NCI-H2196 treated with DMSO at 0.1 percent for 48 hours (cell line): Measurements from ENCODE around the gene NOP53.
"Not testable (repeated sequence)": the region's sequence is repeated elsewhere in the genome, so short reads cannot be mapped to it uniquely, and the experiment has no call there.

ENCODE experiments used
- DNase-seq: peaks from one replicate; lab custom pipeline; 2025; ENCODE audit not compliant: unreplicated experiment; lab: John Stamatoyannopoulos, UW

Gene NOP53

GRCh38 chr19:47776568-47776967, 31.2 kb downstream of the NOP53 start:
- peak; percentile 92 for DNase-seq

- DNase-seq: not testable (repeated sequence)
These were observed 32.1 kb downstream of the NOP53 start for GRCh38 chr19:47777245-47778048.

GRCh38 chr19:47778049-47778953, 33.0 kb downstream of the NOP53 start, which contains the start of gene SELENOW:
SELENOW (plus strand) TSS chr19:47778703; CDS start chr19:47778786, 83 bp downstream.
- peak; percentile 57 for DNase-seq

- DNase-seq: no peak
These were observed 33.6 kb downstream of the NOP53 start for GRCh38 chr19:47778954-47779351.

DNA sequence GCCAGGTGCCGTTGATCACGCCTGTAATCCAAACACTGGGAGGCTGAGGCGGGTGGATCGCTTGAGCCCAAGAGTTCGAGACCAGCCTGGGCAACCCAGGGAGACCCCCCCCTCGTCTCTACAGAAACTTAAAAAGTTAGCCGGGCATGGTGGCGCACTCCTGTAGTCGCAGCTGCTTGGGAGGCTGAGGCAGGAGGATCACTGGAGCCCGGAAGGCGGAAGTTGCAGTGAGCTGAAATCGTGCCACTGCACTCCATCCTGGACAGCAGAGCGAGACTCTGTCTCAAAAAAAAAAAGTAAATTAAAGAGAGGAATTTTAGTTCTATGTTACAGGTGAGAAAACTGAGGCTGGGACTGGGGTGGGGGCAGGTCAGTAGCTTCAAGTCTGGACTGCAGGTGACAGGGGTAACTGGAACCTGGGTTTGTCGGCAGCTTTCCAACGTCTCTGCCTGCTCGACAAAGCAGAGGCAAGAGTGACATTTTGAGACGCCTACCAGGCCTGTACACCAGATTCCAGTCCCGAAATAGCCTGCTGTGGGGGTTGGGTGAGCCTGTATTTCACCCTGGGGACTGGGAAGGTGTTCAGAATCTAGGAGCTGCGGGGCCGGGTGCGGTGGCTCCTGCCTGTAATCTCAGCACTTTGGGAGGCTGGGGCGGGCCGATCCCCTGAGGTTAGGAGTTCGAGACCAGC, 34.3 kb downstream of the NOP53 start:
- DNase-seq: no peak

DNA sequence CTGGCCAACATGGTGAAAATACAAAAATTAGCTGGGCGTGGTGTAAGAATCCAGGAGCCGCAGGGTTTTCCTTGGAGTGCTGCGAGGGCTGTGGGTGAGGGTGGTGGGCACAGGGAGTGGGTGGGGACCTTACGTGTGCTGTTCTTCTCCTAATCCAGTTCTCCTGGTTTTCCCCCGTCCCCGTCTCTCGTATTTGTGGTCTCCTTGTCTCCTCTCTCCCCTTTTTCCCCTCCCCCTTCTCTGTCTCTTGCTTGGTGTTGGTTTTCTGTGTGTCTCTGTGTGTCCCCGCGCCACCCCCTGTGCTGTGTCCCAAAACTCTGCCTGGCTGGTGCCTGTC, 34.8 kb downstream of the NOP53 start:
- no peak for DNase-seq

DNA sequence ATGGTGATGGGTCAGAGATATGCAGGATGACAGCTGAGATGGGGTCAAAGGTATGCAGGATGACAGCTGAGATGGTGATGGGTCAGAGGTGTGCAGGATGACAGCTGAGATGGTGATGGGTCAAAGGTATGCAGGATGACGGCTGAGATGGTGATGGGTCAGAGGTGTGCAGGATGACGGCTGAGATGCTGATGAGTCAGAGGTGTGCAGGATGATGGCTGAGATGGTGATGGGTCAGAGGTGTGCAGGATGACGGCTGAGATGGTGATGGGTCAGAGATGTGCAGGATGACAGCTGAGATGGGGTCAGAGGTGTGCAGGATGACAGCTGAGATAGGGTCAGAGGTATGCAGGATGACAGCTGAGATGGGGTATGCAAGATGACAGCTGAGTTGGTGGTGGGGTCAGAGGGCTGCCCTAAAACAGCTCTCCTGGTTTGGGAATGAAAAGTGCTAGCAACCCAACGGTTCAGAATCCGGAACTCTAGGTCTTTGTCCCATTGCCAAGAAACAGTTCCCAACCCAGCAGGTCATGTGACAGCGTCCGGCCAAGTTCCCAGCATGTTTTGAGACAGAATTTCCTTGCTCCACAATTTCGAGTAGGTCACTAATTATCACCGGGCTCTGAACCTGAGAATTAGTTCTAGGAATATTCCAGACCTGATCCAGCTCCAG, 36.4 kb downstream of the NOP53 start:
- DNase-seq: no peak

DNA sequence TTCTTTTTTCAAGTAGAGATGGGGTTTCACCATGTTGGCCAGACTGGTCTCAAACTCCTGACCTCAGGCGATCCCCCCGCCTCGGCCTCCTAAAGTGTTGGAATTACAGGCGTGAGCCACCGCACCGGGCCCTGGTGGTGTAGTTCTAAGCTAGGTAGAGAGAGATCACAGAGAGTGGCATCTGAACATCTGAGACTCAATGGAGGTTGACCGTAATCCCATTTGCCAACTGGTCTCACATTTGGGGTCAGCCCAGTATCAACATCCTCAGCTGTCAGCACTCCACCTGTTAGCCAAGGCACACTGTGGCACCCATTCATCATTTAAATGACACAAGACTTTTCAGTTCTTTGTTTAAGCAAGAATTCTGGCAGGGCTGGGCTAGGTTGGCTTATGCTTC, 41.2 kb downstream of the NOP53 start:
- DNase-seq: no peak

DNA sequence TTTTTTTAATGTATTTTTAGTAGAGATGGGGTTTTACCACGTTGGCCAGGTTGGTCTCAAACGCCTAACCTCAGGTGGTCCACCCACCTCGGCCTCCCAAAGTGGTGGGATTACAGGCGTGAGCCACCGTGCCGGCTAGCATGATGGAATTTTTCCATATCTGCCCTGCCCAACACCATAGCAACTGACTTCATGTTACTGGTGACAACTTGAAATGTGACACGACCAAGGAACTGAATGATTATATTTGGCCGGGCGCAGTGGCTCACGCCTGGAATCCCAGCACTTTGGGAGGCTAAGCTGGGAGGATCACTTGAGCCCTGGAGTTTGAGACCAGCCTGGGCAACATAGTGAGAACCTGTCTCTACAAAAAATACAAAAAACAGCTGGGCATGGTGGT, 42.0 kb downstream of the NOP53 start:
- not testable (repeated sequence) for DNase-seq

DNA sequence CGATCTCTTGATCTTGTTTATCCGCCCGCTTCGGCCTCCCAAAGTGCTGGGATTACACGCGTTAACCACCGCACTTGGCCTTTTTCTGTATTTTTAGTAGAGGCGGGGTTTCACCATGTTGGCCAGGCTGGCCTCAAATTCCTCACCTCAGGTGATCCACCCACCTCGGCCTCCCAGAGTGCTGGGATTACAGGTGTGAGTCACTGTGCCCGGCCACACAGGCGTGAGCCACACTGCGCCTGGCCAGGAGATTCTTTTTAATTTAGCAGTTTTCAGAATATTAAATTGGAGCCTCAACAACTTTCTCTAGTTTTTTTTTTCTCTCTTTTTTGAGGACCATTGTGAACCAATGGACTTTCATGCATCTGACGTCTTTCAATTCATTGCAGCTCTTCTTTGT, 44.5 kb downstream of the NOP53 start:
- DNase-seq: not testable (repeated sequence)

DNA sequence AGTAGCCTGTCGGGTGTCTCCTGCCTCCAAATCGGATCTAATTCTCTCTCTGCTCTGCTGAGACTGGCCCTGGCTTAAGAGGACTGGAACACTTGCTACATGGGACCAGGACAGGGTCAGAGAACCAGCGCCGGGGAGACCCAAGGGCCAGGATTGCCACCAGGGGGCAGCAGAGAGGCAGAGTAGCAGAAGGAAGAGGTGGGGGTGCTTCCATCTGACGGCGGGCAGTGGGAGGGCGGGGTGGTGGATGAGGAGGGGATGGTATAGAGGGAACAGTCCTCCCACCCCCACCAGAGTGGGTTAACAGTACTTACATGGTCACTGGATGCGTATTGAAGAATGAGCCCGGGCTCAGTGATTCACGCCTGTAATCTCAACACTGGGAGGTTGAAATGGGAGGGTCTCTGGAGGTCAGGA, 45.1 kb downstream of the NOP53 start:
- peak; percentile 30 for DNase-seq

DNA sequence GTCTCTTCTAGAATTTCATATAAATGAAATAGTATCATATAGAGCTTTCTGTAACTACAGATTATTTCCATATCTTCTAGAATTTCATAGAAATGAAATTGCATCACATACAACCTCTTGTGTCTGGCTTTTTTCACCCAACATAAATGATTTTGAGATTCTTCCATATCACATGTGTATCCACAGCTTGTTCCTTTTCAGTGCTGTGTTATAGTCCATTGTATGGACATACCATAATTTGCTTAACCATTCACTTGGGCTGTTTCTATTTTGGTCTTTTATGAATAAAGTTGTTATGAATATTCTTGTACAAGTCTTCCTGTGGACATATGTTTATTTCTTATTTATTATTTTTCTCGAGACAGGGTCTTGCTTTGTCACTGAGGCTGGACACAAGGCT, 47.3 kb downstream of the NOP53 start:
- no peak for DNase-seq

GRCh38 chr19:47794526-47794925, 49.2 kb downstream of the NOP53 start:
- no peak for DNase-seq

DNA sequence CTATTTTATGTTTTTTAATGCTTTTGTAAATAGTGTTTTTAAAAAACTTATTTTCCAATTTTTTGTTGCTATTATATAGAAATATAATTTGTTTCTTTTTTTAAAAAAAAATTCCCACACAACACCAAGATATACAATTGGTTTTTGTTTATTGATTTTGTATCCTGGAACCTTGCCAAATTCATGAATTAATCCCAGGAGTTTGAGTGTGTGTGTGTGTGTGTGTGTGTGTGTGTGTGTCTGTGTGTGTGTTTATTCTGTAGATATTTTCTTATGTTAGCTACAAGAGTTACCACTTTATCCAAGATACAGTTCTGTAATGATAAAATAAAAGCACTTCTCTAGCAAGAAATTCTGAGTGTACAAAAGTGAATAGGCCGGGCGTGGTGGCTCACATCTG, 51.4 kb downstream of the NOP53 start:
- no peak for DNase-seq

- DNase-seq: no peak
These were observed 52.9 kb downstream of the NOP53 start for GRCh38 chr19:47797996-47798903.

- no peak for DNase-seq
These were observed 53.5 kb downstream of the NOP53 start for GRCh38 chr19:47798904-47799266.

DNA sequence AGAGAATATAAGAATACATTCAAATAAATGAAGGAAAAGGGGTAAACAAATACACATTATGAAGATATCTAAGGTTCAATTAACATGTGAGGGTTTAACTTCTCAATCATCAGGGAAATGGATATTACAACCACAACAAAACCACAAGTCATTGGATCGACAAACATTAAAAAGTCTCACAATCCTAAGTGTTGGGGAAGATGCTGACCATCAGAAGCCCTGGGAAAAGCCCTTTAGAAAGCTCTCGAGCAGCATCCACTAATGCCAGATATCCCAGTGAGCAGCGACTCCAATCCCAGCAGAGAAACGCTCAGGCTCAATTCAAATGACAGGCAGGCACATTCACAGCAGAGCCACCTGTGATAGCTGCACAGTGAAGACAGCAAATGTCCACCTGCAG, 55.9 kb downstream of the NOP53 start:
- DNase-seq: no peak

GRCh38 chr19:47802521-47803043, 57.2 kb downstream of the NOP53 start:
- DNase-seq: no peak

DNA sequence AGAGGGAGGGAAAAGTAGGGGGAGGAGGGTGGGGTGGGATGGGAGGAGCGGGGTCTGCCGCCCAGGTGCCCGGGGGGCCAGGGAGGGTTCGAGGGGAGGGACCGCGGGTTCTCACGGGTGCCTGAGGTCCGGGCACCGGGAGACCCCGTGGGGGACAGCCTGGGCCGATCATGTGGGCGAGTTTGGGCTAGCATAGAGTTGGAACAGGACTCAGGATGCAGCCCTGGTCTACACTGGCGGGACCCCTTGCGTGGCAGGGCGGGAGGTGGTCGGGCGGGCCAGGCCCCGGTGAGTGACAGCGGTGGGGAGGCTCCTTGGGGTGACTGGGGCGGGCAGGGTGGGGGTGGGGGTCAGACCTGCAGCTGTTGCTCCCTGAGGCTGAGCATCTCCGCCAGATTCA, 57.8 kb downstream of the NOP53 start:
- not testable (repeated sequence) for DNase-seq

GRCh38 chr19:47803671-47804070, 58.3 kb downstream of the NOP53 start:
- not testable (repeated sequence) for DNase-seq
